ENCODE data around the gene RPL41. TPM values are rescaled to one million over a fixed set of nuclear protein-coding genes. Genes with fewer than 3 reads are reported as not detected.

The RPL41 gene
- 2,930 and 4,402 TPM in 2 replicates for total RNA-seq

DNA sequence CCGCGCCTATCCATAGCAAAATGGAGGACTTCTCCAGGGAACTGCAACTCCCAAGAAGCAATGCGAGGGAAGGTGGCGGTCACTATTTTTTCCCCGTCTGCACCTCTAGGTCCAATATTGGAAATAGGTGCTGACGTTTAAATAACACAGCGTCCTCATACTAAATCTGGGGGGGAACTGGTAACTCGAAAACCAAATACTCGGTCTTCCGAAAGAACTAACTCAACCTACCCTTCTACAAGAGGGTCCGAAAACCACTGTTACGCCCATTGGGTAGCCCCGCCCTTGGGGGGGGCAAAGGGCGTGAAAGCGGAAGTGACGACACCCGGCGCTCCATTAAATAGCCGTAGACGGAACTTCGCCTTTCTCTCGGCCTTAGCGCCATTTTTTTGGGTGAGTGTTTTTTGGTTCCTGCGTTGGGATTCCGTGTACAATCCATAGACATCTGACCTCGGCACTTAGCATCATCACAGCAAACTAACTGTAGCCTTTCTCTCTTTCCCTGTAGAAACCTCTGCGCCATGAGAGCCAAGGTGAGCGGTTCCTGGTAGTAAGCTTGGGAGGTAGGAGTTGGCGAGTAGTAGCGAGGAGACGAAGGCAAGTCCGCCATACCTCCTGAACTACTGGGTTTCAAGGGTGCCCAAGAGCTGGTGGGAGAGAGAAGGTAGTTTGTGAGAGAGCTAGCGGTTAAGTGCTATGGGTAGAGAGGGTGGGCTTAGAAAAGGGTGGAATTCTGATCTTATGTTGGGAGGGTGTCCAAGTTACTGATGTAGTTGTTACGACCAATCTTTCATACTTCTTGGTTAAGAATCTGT, at the start of gene RPL41:
RPL41 (plus strand) TSS at position 367 of the 815 bp plus-strand sequence.

DNA sequence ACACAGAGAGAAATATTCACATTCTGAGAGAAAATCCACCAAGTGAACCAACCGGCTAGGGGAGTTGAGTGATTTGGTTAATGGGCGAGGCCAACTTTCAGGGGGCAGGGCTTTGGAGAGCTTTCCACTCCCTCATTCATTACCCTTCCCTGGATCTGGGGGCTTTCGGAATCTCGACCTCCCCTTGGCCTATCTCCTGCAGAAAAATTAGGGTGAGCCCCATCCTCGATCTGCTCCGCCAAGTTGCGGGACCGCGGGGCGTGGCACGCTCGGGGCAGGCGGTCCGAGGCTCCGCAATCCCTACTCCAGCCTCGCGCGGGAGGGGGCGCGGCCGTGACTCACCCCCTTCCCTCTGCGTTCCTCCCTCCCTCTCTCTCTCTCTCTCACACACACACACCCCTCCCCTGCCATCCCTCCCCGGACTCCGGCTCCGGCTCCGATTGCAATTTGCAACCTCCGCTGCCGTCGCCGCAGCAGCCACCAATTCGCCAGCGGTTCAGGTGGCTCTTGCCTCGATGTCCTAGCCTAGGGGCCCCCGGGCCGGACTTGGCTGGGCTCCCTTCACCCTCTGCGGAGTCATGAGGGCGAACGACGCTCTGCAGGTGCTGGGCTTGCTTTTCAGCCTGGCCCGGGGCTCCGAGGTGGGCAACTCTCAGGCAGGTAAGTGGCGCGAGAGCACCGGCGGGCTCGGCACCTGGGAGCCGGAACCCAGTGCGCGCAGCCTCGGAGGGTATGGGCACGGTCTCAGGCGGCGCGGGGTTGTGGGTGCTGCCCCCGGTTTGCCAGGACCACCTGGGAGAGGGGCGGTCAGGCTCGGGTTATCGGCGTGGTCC, 36.5 kb upstream of the RPL41 start, which contains the start of gene ERBB3:
ERBB3 (plus strand) TSS at position 443 of the 833 bp plus-strand sequence; CDS start at position 579, 136 bp downstream.

GRCh38 chr12:56104109-56104814, 12.2 kb upstream of the RPL41 start, which contains the start of gene PA2G4:
PA2G4 (plus strand) TSS chr12:56104559; CDS start chr12:56104738, 179 bp downstream.

DNA sequence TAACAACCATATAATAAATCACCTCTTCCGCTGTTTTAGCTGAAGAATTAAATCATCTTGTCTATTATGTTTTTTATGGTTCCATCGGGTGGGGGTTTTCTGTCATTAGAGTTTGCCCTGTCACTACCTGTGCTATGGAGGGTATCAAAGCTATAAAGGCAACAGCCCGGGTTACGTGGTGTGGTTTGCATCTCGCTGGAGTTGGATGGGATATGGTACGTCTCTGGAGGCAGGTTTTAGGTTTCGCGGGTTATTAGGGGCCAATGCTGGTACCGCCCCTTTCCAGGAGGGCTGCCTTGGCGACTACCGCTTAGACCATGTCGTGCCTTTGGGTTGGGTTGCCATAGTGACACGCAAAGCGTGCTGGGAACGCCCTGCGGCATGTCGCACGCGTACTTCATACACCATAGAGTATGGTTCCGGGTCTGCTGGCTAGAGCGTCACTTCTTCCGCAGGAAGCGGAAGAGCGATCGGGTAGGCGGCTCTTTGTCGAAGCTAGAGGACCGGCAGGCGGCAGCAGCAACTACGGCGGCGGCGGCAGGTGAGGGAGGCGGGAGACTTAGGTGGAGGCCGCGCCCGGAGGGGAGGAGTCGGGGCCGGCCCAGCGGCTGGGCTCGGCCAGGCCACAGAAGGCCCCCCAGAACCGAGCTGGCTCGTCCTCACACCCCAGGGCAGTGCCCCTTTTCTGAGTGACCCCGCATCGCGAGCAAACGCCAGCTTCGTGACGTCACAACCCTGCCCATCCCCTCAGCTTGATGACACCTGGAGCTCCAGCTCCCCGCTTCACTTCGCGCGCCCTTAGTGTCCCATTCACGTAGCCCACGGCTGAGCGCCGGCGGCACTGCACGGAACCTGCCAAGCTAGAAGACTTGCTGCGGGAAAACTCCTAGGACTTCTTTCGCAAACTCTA, 1.6 kb downstream of the RPL41 start, which contains the start of gene ZC3H10:
ZC3H10 (plus strand) TSS at position 489 of the 910 bp plus-strand sequence. CDS start 2,297 bp downstream, outside the sequence.

DNA sequence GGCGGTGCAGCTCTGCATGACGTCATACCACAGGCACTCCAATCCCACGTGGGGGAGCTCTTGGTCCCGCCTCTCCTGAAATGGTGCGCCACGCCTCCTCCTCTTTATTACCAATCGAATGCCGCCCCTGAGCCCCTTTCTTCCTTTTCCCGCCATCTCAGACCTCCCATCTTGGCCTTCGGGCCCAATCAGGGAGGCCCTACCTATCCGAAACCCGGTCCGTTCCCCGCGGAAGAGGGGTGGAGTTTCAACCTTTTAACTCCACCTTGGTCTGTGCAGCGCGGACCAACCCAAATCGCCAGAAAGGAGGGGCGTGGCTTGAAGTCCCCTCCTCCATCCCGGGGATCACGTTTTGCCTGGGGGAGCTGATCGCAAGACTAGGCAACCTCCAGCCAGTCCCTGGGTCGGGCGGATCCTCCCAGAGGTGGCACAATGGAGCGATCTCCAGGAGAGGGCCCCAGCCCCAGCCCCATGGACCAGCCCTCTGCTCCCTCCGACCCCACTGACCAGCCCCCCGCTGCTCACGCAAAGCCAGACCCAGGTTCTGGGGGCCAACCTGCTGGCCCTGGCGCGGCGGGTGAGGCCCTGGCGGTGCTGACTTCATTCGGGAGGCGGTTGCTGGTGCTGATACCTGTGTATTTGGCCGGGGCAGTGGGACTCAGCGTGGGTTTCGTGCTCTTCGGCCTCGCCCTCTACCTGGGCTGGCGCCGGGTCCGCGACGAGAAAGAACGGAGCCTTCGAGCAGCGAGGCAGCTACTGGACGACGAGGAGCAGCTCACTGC, 11.6 kb downstream of the RPL41 start, which contains the start of gene ESYT1:
ESYT1 (plus strand) TSS at position 380 of the 782 bp plus-strand sequence; CDS start at position 433, 53 bp downstream.

DNA sequence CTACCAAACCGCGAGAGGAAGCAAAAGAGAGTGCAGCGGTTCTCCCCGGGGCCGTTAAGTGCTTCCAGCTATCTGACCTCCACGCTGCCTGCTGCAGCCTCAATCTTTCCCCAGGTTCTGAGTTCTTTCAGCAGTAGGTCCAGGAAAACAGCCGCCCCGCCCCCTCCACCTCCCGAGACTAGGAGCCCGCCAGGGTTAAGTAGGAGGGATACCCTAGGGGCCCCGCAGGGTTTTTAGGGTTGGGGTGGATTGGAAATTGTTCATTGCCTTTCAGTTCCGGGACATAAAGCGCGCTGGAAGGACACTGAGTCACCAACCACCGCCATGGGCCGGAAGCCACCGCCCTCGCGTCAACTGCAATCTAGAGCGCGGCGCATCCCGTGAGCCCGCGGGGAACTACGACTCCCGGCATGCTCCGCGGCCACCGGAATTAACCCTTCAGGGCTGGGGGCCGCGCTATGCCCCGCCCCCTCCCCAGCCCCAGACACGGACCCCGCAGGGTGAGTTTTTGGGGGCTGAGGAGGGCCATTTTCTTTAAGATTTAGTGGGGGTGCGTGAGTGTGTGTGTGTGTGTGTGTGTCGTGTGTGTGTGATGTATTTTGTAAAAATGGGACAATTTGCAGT, 35.8 kb downstream of the RPL41 start, which contains the start of gene MYL6B:
MYL6B (plus strand) TSS at position 456 of the 624 bp plus-strand sequence. CDS start 1,332 bp downstream, outside the sequence.

GRCh38 chr12:56158029-56158925, 41.8 kb downstream of the RPL41 start, which contains the start of gene MYL6:
MYL6 (plus strand) TSS chr12:56158359; CDS start chr12:56158402, 43 bp downstream.

Other genes with a start within 250 kb of the RPL41 start
- 27.0 and 41.1 TPM in 2 replicates for gene PYM1, start 188.7 kb upstream of the RPL41 start, total RNA-seq
- gene DGKA, start 185.5 kb upstream of the RPL41 start, total RNA-seq, result 97.6 and 107 TPM in 2 replicates
- gene PMEL, start 150.6 kb upstream of the RPL41 start, total RNA-seq, result 2.6 and 2.9 TPM in 2 replicates
- 9.4 and 26.5 TPM in 2 replicates for gene CDK2, start 149.8 kb upstream of the RPL41 start, total RNA-seq
- 51.8 TPM in 2 replicates for gene RAB5B, start 142.6 kb upstream of the RPL41 start, total RNA-seq
- gene SUOX, start 119.4 kb upstream of the RPL41 start, total RNA-seq, result 5.1 and 5.8 TPM in 2 replicates
- gene IKZF4, start 95.6 kb upstream of the RPL41 start, total RNA-seq, result 0.24 TPM in 1 of 2 replicates, not detected in the other
- 233 and 674 TPM in 2 replicates for gene RPS26, start 74.7 kb upstream of the RPL41 start, total RNA-seq
- gene ERBB3, start 36.5 kb upstream of the RPL41 start, total RNA-seq, result 22.9 and 29.6 TPM in 2 replicates
- 169 and 181 TPM in 2 replicates for gene PA2G4, start 12.1 kb upstream of the RPL41 start, total RNA-seq
- gene ZC3H10, start 1.6 kb downstream of the RPL41 start, total RNA-seq, result 2.2 and 2.8 TPM in 2 replicates
- gene ESYT1, start 11.6 kb downstream of the RPL41 start, total RNA-seq, result 241 and 358 TPM in 2 replicates
- 39.4 and 40.5 TPM in 2 replicates for gene MYL6B, start 36.0 kb downstream of the RPL41 start, total RNA-seq
- 400 and 1,602 TPM in 2 replicates for gene MYL6, start 41.7 kb downstream of the RPL41 start, total RNA-seq
- gene SMARCC2, start 72.8 kb downstream of the RPL41 start, total RNA-seq, result 17.4 and 18.1 TPM in 2 replicates
- 117 and 128 TPM in 2 replicates for gene RNF41, start 105.3 kb downstream of the RPL41 start, total RNA-seq
- 21.7 and 34.5 TPM in 2 replicates for gene NABP2, start 107.7 kb downstream of the RPL41 start, total RNA-seq
- not detected in 2 replicates for gene SLC39A5, start 113.4 kb downstream of the RPL41 start, total RNA-seq
- 15.3 and 20.7 TPM in 2 replicates for gene ANKRD52, start 141.8 kb downstream of the RPL41 start, total RNA-seq
- 5.5 and 8.2 TPM in 2 replicates for gene COQ10A, start 150.3 kb downstream of the RPL41 start, total RNA-seq
- gene CS, start 183.7 kb downstream of the RPL41 start, total RNA-seq, result 113 and 157 TPM in 2 replicates
- 67.6 and 106 TPM in 2 replicates for gene CNPY2, start 199.4 kb downstream of the RPL41 start, total RNA-seq
- 10.1 and 14.7 TPM in 2 replicates for gene PAN2, start 217.4 kb downstream of the RPL41 start, total RNA-seq
- 16.6 TPM in 1 of 2 replicates, not detected in the other for gene IL23A, start 222.3 kb downstream of the RPL41 start, total RNA-seq
- gene STAT2, start 243.5 kb downstream of the RPL41 start, total RNA-seq, result 45.6 and 88.7 TPM in 2 replicates
- gene APOF, start 246.2 kb downstream of the RPL41 start, total RNA-seq, result not detected in 2 replicates

Data from tracheal epithelial cell (primary cell).